ENCODE results near the gene UBR2.

UBR2 gene

GRCh38 chr6:42530296-42530695 is 33.5 kb upstream of the UBR2 start:
- H3K27ac ChIP-seq (ENCODE audit: low read depth, low read length), result no peak overlapping the region
- H3K9ac ChIP-seq (ENCODE audit: low read depth in 1 of 2, low read length in 2 of 2), result no peak overlapping the region
- peaks cover 0 to under 1% of the 10 kb centered on the region in 2 donors for H3K4me1 ChIP-seq (ENCODE audit: control insufficient read depth in 1 of 2, insufficient read depth in 2 of 2, low read length in 2 of 2)
- no peaks in the 10 kb centered on the region for H3K36me3 ChIP-seq (ENCODE audit: control insufficient read depth in 1 of 2, insufficient read depth in 2 of 2, low read length in 2 of 2)
- H3K9me3 ChIP-seq (ENCODE audit: control insufficient read depth in 1 of 2, low read length in 2 of 2), result no peaks in the 10 kb centered on the region
- H3K27me3 ChIP-seq (ENCODE audit: control insufficient read depth in 1 of 2, insufficient read depth in 2 of 2, low read length in 2 of 2), result no peaks in the 10 kb centered on the region
- H3K4me3 ChIP-seq (ENCODE audit: low read depth in 1 of 2, low read length in 2 of 2), result no peak overlapping the region

GRCh38 chr6:42530751-42531150 is 33.1 kb upstream of the UBR2 start:
- H3K4me1 ChIP-seq (ENCODE audit: control insufficient read depth in 1 of 2, insufficient read depth in 2 of 2, low read length in 2 of 2), result no peaks in the 10 kb centered on the region
- H3K9ac ChIP-seq (ENCODE audit: low read depth in 1 of 2, low read length in 2 of 2), result no peak overlapping the region
- H3K36me3 ChIP-seq (ENCODE audit: control insufficient read depth in 1 of 2, insufficient read depth in 2 of 2, low read length in 2 of 2), result no peaks in the 10 kb centered on the region
- H3K4me3 ChIP-seq (ENCODE audit: low read depth in 1 of 2, low read length in 2 of 2), result no peak overlapping the region
- H3K27me3 ChIP-seq (ENCODE audit: control insufficient read depth in 1 of 2, insufficient read depth in 2 of 2, low read length in 2 of 2), result no peaks in the 10 kb centered on the region
- no peak overlapping the region for H3K27ac ChIP-seq (ENCODE audit: low read depth, low read length)
- H3K9me3 ChIP-seq (ENCODE audit: control insufficient read depth in 1 of 2, low read length in 2 of 2), result no peaks in the 10 kb centered on the region

DNA sequence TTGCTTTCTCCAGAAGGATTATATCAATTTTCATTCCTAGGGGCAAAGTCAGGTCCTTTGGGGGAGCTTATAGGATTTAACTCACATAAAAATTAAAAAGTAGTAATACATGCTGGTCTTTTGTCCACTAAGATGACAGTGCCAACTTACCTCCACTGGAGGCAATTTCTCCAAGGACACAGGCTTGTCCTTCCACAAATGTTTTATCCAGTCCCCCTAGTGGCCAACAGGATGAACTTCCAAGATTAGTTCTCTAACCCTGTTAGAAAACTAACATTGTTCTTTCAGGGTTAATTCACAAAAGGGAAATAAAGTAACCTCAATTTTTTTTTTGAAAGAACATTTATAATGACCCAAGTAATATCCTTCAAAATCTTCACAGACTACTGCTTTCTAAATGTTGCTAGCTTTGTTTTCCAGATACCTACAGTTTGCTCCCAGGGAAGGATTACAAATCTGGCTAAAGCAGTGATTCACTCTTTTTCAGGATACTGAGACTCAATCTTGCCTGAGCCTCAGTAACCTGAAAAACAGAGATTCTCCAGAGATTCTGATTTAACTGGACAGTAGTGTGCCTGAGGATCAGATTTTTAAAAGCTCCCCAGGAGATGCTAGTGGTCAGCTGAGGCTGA is 31.7 kb upstream of the UBR2 start:
- no peaks in the 10 kb centered on the region for H3K4me1 ChIP-seq (ENCODE audit: control insufficient read depth in 1 of 2, insufficient read depth in 2 of 2, low read length in 2 of 2)
- H3K4me3 ChIP-seq (ENCODE audit: low read depth in 1 of 2, low read length in 2 of 2), result no peak overlapping the region
- H3K9me3 ChIP-seq (ENCODE audit: control insufficient read depth in 1 of 2, low read length in 2 of 2), result no peaks in the 10 kb centered on the region
- no peaks in the 10 kb centered on the region for H3K36me3 ChIP-seq (ENCODE audit: control insufficient read depth in 1 of 2, insufficient read depth in 2 of 2, low read length in 2 of 2)
- no peaks in the 10 kb centered on the region for H3K27me3 ChIP-seq (ENCODE audit: control insufficient read depth in 1 of 2, insufficient read depth in 2 of 2, low read length in 2 of 2)
- no peak overlapping the region for H3K9ac ChIP-seq (ENCODE audit: low read depth in 1 of 2, low read length in 2 of 2)
- H3K27ac ChIP-seq (ENCODE audit: low read depth, low read length), result no peak overlapping the region

- Histone ChIP-seq H3K36me3 (ENCODE audit: control insufficient read depth in 1 of 2, insufficient read depth in 2 of 2, low read length in 2 of 2) (no peaks in the 10 kb centered on the region), H3K4me3 (ENCODE audit: low read depth in 1 of 2, low read length in 2 of 2) (no peak overlapping the region), H3K9ac (ENCODE audit: low read depth in 1 of 2, low read length in 2 of 2) (no peak overlapping the region), H3K27me3 (ENCODE audit: control insufficient read depth in 1 of 2, insufficient read depth in 2 of 2, low read length in 2 of 2) (no peaks in the 10 kb centered on the region), H3K4me1 (ENCODE audit: control insufficient read depth in 1 of 2, insufficient read depth in 2 of 2, low read length in 2 of 2) (no peaks in the 10 kb centered on the region), H3K27ac (ENCODE audit: low read depth, low read length) (no peak overlapping the region), H3K9me3 (ENCODE audit: control insufficient read depth in 1 of 2, low read length in 2 of 2) (no peaks in the 10 kb centered on the region)
These were observed 30.0 kb upstream of the UBR2 start for GRCh38 chr6:42533794-42534193.

GRCh38 chr6:42537536-42537935 is 26.3 kb upstream of the UBR2 start:
- no peaks in the 10 kb centered on the region for H3K9me3 ChIP-seq (ENCODE audit: control insufficient read depth in 1 of 2, low read length in 2 of 2)
- H3K27ac ChIP-seq (ENCODE audit: low read depth, low read length), result no peak overlapping the region
- no peaks in the 10 kb centered on the region for H3K4me1 ChIP-seq (ENCODE audit: control insufficient read depth in 1 of 2, insufficient read depth in 2 of 2, low read length in 2 of 2)
- no peak overlapping the region for H3K9ac ChIP-seq (ENCODE audit: low read depth in 1 of 2, low read length in 2 of 2)
- H3K4me3 ChIP-seq (ENCODE audit: low read depth in 1 of 2, low read length in 2 of 2), result no peak overlapping the region
- H3K27me3 ChIP-seq (ENCODE audit: control insufficient read depth in 1 of 2, insufficient read depth in 2 of 2, low read length in 2 of 2), result no peaks in the 10 kb centered on the region
- H3K36me3 ChIP-seq (ENCODE audit: control insufficient read depth in 1 of 2, insufficient read depth in 2 of 2, low read length in 2 of 2), result no peaks in the 10 kb centered on the region

DNA sequence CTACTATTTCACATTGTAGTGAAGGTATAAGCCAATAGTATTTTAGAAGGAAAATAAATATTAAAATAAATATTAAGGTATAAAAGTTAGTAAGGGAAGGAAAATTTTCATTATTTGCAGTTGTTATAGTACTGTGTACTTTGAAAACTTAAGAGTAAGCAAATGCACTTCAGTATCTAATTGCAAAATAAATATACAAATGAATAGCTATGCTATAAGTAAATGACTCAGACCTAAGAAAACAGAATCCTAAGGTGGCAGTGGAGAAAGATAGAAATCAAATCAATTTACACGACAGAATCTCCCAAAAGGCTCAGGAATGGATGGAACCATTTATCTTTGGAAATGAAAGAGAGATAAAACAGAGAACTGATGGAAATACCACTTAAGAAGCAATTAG is 24.7 kb upstream of the UBR2 start:
- no peak overlapping the region for H3K27ac ChIP-seq (ENCODE audit: low read depth, low read length)
- no peaks in the 10 kb centered on the region for H3K4me1 ChIP-seq (ENCODE audit: control insufficient read depth in 1 of 2, insufficient read depth in 2 of 2, low read length in 2 of 2)
- no peaks in the 10 kb centered on the region for H3K27me3 ChIP-seq (ENCODE audit: control insufficient read depth in 1 of 2, insufficient read depth in 2 of 2, low read length in 2 of 2)
- no peaks in the 10 kb centered on the region for H3K9me3 ChIP-seq (ENCODE audit: control insufficient read depth in 1 of 2, low read length in 2 of 2)
- no peaks in the 10 kb centered on the region for H3K36me3 ChIP-seq (ENCODE audit: control insufficient read depth in 1 of 2, insufficient read depth in 2 of 2, low read length in 2 of 2)
- H3K9ac ChIP-seq (ENCODE audit: low read depth in 1 of 2, low read length in 2 of 2), result no peak overlapping the region
- H3K4me3 ChIP-seq (ENCODE audit: low read depth in 1 of 2, low read length in 2 of 2), result no peak overlapping the region

DNA sequence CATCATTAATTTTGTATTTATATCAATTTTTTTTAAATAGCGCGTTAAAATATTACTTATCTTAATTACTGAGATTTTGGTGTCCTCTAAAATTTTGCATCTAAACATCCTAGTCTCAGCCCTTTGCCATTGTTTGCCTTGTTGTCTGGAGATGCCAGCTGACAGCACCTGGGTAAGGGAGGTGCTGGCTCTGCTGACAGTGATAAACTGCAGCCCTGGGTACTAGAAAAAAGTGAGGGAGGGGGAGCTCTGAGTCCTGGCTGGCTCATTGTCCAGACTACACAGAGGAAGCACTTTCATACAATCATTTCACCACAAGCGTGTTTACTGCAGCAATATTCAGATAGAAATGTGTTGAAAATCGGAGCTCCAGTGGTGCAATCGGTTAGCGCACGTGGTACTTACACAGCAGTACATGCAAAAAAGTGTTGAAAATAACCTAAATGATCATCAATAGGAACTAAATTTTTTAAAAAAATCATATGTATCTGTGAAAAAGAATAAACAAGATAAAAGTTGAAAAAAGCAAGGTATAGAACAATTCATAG is 18.5 kb upstream of the UBR2 start:
- no peak overlapping the region for H3K9ac ChIP-seq (ENCODE audit: low read depth in 1 of 2, low read length in 2 of 2)
- no peak overlapping the region for H3K4me3 ChIP-seq (ENCODE audit: low read depth in 1 of 2, low read length in 2 of 2)
- peaks cover 10 to 12% of the 10 kb centered on the region in 2 donors for H3K4me1 ChIP-seq (ENCODE audit: control insufficient read depth in 1 of 2, insufficient read depth in 2 of 2, low read length in 2 of 2)
- H3K36me3 ChIP-seq (ENCODE audit: control insufficient read depth in 1 of 2, insufficient read depth in 2 of 2, low read length in 2 of 2), result no peaks in the 10 kb centered on the region
- H3K27me3 ChIP-seq (ENCODE audit: control insufficient read depth in 1 of 2, insufficient read depth in 2 of 2, low read length in 2 of 2), result no peaks in the 10 kb centered on the region
- no peak overlapping the region for H3K27ac ChIP-seq (ENCODE audit: low read depth, low read length)
- no peaks in the 10 kb centered on the region for H3K9me3 ChIP-seq (ENCODE audit: control insufficient read depth in 1 of 2, low read length in 2 of 2)

- H3K36me3 ChIP-seq (ENCODE audit: control insufficient read depth in 1 of 2, insufficient read depth in 2 of 2, low read length in 2 of 2), result no peaks in the 10 kb centered on the region
- H3K9ac ChIP-seq (ENCODE audit: low read depth in 1 of 2, low read length in 2 of 2), result peak overlapping the region; percentile 40 to 65
- peak overlapping the region; percentile 60 to 79 for H3K4me3 ChIP-seq (ENCODE audit: low read depth in 1 of 2, low read length in 2 of 2)
- no peaks in the 10 kb centered on the region for H3K9me3 ChIP-seq (ENCODE audit: control insufficient read depth in 1 of 2, low read length in 2 of 2)
- H3K27me3 ChIP-seq (ENCODE audit: control insufficient read depth in 1 of 2, insufficient read depth in 2 of 2, low read length in 2 of 2), result no peaks in the 10 kb centered on the region
- no peak overlapping the region for H3K27ac ChIP-seq (ENCODE audit: low read depth, low read length)
- H3K4me1 ChIP-seq (ENCODE audit: control insufficient read depth in 1 of 2, insufficient read depth in 2 of 2, low read length in 2 of 2), result peaks cover 10 to 12% of the 10 kb centered on the region in 2 donors
These were observed 16.2 kb upstream of the UBR2 start for GRCh38 chr6:42547407-42548329.

DNA sequence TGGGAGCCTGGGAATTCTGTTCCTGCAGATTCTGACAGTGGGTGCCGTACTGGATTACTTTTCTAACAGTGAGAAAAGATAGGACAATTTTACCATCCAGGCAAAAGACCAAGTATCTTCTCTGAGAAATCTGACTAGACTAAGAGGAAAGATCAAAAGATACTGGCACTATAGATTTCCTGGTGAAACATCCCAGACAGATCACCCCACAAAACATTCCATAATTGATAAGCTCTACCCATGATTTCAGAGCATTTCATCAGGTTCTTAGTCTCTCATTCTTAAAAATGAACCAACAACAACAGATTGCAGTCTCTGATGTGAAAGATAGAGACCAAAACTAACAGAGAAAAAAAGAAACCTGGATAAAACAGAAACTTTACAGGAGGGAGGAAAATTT is 13.6 kb upstream of the UBR2 start:
- Histone ChIP-seq H3K9ac (ENCODE audit: low read depth in 1 of 2, low read length in 2 of 2) (no peak overlapping the region), H3K9me3 (ENCODE audit: control insufficient read depth in 1 of 2, low read length in 2 of 2) (no peaks in the 10 kb centered on the region), H3K27me3 (ENCODE audit: control insufficient read depth in 1 of 2, insufficient read depth in 2 of 2, low read length in 2 of 2) (no peaks in the 10 kb centered on the region), H3K4me1 (ENCODE audit: control insufficient read depth in 1 of 2, insufficient read depth in 2 of 2, low read length in 2 of 2) (peaks cover 14 to 17% of the 10 kb centered on the region in 2 donors), H3K27ac (ENCODE audit: low read depth, low read length) (no peak overlapping the region), H3K36me3 (ENCODE audit: control insufficient read depth in 1 of 2, insufficient read depth in 2 of 2, low read length in 2 of 2) (no peaks in the 10 kb centered on the region), H3K4me3 (ENCODE audit: low read depth in 1 of 2, low read length in 2 of 2) (no peak overlapping the region)

GRCh38 chr6:42551217-42551616 is 12.6 kb upstream of the UBR2 start:
- H3K27ac ChIP-seq (ENCODE audit: low read depth, low read length), result no peak overlapping the region
- H3K9me3 ChIP-seq (ENCODE audit: control insufficient read depth in 1 of 2, low read length in 2 of 2), result no peaks in the 10 kb centered on the region
- no peaks in the 10 kb centered on the region for H3K36me3 ChIP-seq (ENCODE audit: control insufficient read depth in 1 of 2, insufficient read depth in 2 of 2, low read length in 2 of 2)
- H3K4me3 ChIP-seq (ENCODE audit: low read depth in 1 of 2, low read length in 2 of 2), result no peak overlapping the region
- no peak overlapping the region for H3K9ac ChIP-seq (ENCODE audit: low read depth in 1 of 2, low read length in 2 of 2)
- peaks cover 19 to 22% of the 10 kb centered on the region in 2 donors for H3K4me1 ChIP-seq (ENCODE audit: control insufficient read depth in 1 of 2, insufficient read depth in 2 of 2, low read length in 2 of 2)
- H3K27me3 ChIP-seq (ENCODE audit: control insufficient read depth in 1 of 2, insufficient read depth in 2 of 2, low read length in 2 of 2), result no peaks in the 10 kb centered on the region

Data from duodenal mucosa (tissue), 2 donors.